ENCODE measurements around the gene WDPCP.
"Not testable (repeated sequence)": the region's sequence is repeated elsewhere in the genome, so short reads cannot be mapped to it uniquely, and the experiment has no call there.

The WDPCP gene

DNA sequence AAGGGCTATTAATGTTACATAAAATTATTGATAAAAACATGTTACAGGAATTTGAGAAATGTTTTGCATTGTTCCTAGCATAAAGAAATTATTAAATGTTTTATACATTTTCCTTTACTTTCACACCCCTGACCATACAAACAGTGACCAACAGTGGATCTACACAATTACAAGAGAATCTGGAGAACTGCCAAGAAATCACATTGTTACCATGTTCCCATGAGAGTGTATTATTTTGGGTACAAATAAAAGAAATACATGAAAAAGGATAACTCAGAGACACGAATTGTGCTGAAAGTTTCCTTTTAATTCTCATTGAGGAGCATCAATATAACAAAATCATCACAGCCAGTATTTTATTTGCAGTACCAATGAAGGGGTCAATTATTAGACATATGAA lies 150.1 kb downstream of the WDPCP start:
- DNase-seq, result no peak

DNA sequence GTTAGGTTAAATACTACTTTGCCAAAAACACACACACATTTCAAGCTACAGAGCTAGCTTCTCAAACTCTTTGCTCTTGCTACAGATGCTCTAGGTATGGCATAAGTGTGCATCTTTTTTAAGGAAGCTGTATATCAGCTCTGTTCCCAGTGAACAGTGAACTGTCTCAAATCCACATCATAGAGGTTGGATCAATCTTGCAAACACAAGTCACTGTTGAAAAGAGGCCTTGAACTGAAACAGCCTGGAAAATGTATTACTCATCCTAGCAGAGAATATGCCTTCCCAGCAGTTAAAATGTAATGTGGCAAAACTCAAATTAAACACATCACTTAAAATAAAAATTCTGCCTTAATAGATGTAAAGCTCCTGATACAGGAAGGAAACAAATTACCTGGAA lies 151.8 kb downstream of the WDPCP start:
- no peak for DNase-seq

DNA sequence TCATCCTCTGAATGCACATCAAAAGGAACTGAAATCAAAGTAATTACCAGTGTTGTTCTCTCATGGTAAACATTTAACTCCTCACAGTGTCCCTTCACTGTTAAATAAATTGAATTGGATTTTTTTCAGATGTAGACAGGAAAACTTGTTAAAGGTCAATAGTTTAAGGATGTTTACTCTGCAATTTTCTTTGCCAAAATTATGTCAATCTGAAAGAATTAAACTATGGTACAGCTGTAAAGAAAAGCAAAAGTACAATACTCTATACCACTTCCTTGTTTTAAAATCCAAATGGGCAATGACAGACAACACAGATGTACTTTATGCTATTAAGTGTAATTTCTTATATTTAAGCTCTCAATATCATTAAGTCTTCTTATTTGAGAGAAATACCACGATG lies 153.2 kb downstream of the WDPCP start:
- DNase-seq, result no peak

DNA sequence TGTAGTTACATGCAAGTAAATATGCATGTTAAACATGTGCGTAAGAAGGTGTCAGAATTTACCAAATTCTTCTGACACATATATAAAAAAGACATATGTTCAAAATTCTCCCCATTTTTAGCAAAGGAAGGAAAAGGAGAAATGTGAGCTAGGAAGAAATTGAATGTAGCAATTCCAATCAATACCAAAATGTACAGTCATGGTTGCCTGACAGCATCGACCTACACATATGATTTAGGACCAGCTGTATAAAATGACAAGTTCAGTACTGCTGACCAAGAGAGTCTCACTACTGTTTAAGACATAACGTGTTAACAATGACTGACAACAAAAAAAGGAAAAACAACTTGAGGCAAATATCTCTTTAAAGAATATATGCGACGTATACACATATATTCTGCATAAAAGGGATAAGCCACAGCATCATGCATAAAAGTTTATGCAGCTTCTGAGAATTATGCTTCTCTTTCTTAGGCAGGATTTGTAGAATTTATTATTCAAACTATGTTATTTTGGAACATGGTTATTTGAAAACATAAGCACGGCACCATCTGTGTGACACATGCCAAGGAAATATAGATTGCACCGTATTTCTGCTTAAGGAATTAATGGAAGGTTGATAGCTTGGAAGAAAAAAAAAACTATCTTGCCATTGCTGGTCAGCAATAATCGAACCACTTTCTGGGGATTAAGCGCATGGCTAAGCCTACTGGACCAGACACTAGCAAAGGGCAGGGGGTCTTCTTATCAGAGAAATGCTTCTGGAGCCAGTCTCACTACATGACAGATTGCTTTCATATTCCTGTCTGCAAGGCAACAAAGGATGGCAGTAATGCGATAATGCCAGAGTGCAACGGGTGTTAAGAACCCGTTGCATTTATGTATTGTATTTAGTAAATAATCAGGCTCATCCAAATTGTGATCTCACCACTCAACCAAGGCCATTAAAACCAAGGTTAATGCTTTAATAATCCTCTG lies 154.0 kb downstream of the WDPCP start:
- DNase-seq, result no peak

DNA sequence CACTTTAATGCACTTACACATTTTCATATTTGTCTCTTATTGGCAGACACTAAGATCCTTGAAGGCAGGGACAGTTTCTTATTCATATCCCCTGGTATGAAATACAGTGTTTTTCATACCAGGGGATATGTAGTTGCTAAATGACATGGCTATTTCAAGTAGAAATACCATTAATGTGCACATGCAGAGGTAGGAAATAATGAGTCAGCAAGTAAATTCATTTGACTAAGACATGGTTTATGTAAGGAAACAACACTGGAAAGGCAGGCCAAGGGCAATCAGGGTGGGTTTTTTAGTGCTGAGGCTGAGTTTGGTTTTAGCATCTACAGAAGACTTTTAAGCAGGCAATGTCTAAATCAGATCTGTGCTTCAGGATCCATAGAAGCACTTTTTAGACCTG lies 155.9 kb downstream of the WDPCP start:
- DNase-seq, result no peak

DNA sequence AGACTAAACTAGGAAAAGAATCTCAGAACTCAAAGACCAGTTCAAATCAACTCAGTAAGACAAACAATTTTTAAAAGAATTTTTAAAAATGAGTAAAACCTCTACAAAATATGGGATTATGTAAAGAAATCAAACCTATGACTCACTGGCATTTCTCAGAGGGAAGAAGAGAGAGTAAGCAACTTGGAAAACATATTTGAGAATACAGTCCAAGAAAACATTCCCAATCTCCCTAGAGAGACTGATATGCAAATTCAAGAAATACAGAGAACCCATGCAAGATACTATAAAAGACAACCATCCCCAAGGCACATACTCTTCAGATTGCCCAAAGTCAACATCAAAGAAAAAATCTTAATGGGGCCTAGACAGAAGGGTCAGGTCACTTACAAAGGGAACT lies 162.7 kb downstream of the WDPCP start:
- DNase-seq, result no peak

DNA sequence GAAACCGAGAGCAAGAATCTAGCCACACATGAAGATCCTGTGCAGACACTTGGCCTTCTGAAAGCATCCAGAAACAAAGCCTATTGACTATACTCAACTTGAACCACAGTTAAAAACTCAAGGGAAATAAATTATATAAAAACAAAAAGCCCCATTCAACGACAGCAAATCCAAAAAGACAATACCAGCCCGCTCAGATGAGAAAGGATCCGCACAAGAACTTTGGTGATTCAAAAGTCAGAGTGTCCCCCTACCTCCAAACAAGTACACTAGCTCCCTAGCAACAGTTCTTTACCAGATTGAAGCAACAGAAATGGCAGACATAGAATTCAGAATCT lies 163.2 kb downstream of the WDPCP start:
- DNase-seq, result no peak

DNA sequence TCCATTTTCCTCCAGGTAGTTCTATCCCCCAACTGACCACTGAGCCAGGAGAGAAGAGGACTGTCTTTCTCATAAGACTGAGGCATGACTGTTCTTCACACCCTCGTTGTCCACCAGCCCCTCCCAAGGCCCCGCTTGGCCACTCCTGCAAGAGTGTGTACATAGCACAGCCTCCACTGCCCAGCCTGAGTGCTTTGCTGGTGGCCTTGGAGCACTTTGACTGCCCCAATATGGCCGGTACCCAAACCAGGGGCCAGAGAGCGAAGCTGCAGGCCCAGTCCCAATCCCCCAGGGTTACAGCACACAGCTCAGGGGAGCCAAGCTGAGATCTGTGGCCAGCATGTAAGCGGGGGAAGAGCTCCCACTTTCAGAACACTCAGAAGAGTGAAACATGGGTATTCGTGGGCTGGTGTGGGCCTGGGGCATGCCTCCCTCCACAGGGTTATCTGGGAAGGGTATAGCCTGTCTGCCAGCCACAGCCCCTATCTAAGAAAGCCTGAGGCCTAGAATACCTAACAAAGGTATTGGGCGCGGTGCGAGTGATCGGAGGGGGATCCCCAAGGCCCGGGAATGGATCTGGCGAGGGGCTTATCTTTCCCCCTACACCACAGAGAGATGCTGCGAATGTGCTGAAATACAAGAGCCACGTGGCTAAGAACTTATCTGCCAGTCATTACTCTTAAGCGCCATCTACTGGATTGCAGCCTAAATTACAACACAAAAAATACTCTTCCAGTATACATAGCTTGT lies 163.8 kb downstream of the WDPCP start:
- DNase-seq, result peak; percentile 7 to 67

DNA sequence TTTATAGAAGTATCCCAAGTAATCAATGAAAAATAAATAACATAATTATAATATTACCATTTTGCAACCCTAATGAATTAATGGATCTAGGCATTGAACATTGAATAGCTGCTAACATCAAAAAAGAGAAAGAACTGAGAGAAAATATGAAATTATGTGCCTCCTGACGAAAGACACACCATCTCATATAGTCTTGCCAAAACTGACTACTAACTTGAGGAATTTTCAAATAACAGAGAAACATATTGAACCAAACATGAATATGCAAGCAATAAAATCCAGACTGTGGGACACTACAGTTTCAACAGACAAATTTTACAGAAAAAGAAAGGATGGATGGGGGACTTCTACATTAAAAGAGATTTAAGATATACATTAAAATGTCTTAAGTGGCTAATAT lies 165.7 kb downstream of the WDPCP start:
- DNase-seq, result no peak

DNA sequence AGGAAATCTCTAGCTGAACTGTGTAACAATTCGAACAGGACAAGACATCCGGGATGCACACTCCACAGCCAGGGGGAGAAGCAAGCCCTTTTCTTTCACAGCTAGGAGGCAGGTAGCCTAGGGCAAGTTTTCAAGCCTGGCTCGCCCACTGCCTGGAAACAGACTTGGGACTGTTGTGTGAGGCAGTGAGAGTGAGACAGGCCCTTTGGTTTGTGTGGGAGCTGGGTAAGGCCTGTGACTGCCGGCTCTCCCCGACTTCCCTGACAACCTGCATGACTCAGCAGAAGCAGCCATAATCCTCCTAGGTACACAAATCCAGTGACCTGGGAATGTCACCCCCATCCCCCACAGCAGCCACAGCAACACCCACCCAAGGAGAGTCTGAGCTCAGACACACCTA lies 179.7 kb downstream of the WDPCP start:
- no peak for DNase-seq

DNA sequence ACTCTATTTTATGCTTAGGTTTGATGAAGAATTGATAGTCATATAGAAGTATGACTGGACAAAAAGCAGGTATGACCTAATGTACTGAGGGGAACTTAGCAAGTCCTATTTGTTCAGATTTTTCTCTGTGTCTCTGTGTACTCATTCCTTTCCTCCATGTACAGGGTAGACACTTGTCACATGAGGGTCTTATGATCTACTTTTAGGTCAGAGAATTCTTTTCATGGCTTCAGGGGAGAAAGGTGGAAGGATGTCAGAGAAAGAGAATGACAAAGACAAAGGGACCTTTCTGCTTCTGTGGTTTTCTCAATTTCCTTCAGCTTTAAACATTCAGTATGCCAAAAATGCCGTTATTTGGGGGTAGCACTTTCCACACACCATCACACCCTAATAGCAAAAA lies 181.6 kb downstream of the WDPCP start:
- DNase-seq, result no peak

DNA sequence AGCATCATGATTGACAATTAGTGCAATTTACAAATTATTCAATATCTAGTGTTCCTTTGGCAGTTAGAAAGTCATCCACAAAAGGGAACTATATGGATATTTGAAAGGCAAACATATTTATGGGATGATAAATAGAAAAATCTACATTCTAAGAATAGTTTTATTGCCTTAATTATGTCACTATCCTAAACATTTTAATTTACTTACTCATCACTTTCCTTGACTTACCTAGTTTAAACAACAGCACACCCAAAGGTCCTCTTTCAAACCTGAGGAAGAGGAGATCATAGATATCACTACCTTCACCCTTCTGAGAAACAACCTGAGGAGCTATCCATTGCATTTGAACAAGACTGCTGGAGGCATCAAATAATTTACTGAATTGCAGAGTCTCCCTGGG lies 184.5 kb downstream of the WDPCP start:
- no peak for DNase-seq

DNA sequence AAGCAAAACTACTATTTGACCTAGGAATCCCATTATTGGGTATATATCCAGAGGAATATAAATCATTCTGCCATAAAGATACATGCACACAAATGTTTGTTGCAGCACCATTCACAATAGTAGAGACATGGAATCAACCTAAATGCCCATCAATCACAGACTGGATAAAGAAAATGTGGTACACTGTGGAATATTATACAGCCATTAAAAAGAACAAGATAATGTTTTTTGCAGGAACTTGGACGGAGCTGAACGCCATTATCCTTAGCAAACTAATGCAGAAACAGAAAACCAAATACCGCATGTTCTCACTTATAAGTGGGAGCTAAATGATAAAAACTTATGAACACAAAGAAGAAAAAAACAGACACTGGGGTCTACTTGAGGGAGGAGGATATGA lies 185.4 kb downstream of the WDPCP start:
- not testable (repeated sequence) for DNase-seq

DNA sequence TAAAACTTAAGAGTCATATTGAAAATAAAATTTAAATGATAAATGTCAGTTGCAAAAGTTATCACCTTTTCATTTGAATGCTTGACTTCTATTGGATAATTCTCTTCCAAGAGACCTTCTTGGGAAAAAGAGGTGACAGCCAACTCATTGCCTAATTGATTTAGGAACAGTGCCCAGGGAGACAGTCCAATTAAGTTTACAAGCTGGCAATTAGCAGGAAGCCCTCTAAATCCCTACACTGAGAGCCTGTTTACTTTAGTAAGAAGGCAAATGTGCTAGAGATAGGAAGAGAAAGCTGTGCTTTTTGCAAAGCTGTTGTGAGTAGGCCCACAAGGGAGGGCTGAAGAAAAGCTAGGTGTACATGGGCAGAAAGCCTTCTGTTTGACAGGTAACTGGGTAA lies 189.1 kb downstream of the WDPCP start:
- DNase-seq, result peak in 1 of 2 experiments; percentile 9

DNA sequence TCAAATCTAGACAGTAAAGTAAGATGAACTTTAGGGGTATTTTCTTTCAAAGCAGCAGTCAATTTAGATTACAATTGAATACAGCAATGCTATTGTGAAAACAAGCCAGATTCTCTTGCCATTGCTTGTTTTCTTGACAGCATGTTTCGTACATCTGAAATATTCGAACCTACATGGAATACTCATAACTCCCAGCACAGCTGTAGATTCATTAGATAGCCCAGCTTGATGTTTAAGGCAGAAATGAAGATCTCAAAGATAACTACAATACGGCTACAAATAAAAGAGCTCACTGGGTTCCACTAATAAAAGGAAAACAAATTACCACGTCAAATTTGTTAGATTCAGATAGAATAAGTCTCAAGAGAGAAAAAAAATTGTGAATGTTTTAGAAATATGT lies 208.8 kb downstream of the WDPCP start:
- no peak for DNase-seq

DNA sequence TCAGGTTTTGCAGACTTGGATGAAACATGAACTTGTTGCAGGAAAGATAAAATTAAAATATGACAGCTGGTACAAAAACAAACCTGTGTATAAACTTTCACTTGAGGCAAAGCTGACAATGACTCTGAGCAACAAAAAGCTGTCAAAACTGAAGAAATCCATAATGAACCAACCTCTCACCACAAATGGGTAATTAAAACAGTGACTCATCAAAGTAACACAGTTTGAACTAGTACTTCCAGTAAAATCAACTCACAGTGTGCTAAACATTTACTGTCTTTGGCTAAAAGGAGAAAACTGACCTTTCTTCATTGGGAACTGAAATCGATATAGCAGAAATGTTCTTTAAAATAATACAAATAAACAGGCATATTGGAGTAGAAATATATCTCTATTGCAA lies 209.7 kb downstream of the WDPCP start:
- DNase-seq, result no peak

DNA sequence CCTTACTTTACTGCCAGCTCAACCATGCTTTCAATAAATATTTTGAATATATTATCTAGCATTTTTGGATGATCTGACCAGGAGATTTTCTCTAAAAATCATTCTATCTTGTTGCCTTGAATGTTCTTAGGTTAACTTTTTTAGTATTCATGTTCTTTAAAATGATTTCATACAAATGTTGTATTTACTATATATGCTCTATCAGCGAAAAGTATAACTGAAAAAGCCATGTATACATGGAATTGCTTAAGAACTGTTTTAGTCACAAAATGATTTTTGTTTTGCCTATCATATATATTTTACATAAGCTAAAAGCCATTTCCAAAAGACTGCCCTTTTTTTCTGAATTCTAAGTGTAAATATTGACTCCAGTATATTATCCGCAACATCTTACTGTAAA lies 213.9 kb downstream of the WDPCP start:
- no peak for DNase-seq

DNA sequence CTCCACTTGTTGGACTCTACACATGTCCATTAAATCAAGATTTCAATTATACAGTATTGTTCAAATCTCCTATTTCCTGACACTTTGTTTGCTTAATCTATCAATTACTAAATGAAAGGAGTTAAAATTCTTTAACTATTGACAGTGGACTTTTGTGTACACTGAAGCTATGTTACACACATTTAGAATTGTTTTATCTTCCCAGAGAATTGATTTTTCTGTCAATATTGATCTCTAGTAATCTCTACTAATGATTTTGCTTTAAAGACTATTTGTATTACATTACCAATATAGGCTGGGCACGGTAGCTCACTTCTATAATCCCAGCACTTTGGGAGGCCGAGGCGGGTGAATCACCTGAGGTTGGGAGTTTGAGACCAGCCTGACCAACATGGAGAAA lies 215.7 kb downstream of the WDPCP start:
- DNase-seq, result no peak

DNA sequence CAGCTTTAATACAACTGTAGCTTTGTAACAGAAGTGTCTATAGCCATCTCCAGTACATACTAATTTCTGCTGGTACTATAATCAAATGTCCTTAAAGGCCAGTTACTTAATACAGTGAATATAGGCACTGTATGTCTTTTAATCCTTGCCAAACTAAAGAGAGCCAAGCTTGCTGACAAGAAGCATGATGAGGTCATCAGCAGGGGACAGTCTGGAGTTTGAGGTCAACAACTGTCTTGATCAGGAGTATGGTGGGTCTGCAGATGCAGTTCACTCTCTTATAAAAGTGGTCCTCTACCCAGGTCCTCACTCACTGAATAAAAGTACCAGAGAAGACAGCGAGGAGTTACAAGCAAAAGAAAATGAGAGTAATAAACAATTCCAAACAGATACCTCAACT lies 219.1 kb downstream of the WDPCP start:
- DNase-seq, result no peak

DNA sequence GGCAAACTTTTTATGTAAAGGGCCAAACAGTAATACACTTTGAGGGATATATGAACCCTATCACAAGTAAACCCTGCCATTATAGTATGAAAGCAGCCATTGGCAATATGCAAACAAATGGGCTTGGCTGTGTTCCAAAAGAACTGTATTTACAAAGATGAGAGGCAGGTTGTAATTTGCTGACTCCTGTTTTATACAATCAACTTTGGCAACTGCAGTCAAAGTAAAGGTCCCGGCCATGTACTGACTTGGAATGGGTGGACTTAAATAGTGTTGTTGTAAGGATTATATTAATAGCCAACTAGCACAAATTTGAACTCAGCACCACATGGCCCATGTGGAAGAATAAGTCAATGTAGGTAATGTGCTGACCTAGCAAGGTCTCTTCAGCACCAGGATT lies 223.4 kb downstream of the WDPCP start:
- DNase-seq, result no peak

DNA sequence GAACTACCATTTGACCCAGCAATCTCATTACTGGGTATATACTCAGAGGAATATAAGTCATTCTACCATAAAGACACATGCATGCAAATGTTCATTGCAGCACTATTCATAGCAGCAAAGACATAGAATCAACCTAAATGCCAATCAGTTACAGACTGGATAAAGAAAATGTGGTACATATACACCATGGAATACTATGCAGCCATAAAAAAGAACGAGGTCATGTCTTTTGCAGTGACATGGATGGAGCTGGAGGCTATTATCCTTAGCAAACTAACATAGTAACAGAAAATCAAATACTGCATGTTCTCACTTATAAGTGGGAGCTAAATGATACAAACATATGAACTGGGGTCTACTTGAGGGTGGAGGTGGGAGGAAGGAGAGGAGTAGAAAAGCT lies 230.6 kb downstream of the WDPCP start:
- not testable (repeated sequence) for DNase-seq

DNA sequence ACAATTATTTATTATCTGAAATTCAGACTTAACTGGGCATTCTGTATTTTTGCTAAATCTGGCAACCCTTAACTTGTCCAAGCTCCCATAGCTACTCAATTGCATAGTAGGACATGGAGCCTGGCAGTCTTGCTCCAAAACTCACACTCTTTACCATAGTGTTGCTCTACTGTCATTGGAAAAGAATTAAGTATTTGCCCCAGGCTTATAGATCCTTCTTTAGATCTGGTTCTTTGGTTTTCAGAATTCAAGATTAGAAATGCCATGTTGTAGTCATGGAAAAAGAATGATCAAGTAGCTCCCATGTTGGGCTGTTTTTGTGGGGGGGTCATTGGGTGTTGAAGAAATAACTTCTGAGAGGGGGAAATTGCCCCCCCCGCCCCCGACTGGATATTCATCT lies 240.9 kb downstream of the WDPCP start:
- DNase-seq, result no peak

DNA sequence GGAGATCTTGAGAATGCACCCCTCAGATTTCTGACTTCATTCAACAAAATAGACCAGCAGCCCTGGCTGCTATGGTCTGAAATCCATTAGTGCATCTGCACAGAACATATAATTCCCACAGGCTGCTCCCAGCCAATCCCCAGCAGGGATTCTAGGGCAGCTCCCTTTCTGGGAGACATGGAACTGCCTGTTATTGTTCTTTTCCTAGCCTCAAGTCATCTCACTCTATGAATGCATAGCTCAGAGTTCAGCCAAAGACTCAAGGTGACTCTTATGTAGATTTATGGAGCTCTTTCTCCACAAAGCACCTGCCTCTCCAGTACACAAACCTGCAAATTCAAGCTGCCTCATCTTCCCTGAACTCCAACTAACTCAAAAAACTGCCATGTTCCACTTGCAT lies 241.9 kb downstream of the WDPCP start:
- no peak for DNase-seq

DNA sequence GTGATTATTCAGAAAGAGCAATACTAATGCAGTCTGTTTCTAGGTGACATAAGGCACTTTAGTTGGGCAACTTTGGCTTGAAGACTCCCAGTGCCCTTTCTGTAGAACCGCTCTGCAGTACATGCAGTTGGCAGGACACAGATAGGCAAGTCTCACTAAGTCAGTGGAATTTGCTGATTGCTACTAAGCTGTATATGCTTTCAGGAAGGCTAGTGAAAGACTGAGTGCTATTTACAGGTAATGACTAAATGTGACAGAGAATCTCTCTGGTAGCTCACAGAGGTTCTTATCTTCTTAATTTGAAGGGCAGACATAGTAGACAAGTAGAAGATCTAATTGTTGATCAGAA lies 243.0 kb downstream of the WDPCP start:
- DNase-seq, result no peak
